Activated CD4-positive, alpha-beta T cell treated with anti-CD3 and anti-CD28 coated beads for 36 hours (primary cell): Measurements from ENCODE around the gene STIM1. TPM values are rescaled to one million over a fixed set of nuclear protein-coding genes. Genes with fewer than 3 reads are reported as not detected.
"Not testable (repeated sequence)": the region's sequence is repeated elsewhere in the genome, so short reads cannot be mapped to it uniquely, and the experiment has no call there.

Experiments used
- ATAC-seq: fragments of 200-7000 bp; cut with Tn5 transposase; one replicate; pipeline ENCODE4 v1.10.0; 2021; ENCODE audit warnings: mild to moderate bottlenecking, moderate library complexity
- CTCF ChIA-PET: fragments of 350-600 bp; sonication (Branson Sonifier 250); formaldehyde crosslinking; loops from one replicate; lab custom pipeline; 2021; ENCODE audit warnings: antibody characterized with exemption; lab: Charles Lee
- POLR2A ChIA-PET: fragments of 350-600 bp; sonication (Branson Sonifier 250); formaldehyde crosslinking; loops from one replicate; lab custom pipeline; 2021; ENCODE audit warnings: antibody characterized with exemption, inconsistent platforms; lab: Charles Lee
- DNase-seq: peaks from one replicate; pipeline ENCODE4 v3.0.0-alpha.2; 2020
- H3K27ac Mint-ChIP-seq: one replicate; pipeline ENCODE4 v1.8.0; 2021; ENCODE audit warnings: mixed read lengths
- H3K27me3 Mint-ChIP-seq: one replicate; pipeline ENCODE4 v1.8.0; 2021; ENCODE audit warnings: mixed read lengths
- H3K36me3 Mint-ChIP-seq: one replicate; pipeline ENCODE4 v1.8.0; 2021; ENCODE audit warnings: low read depth, mixed read lengths
- H3K4me1 Mint-ChIP-seq: one replicate; pipeline ENCODE4 v1.8.0; 2021; ENCODE audit warnings: mixed read lengths
- H3K4me3 Mint-ChIP-seq: one replicate; pipeline ENCODE4 v1.8.0; 2021; ENCODE audit warnings: mild to moderate bottlenecking, moderate library complexity, mixed read lengths
- H3K9me3 Mint-ChIP-seq: one replicate; pipeline ENCODE4 v1.8.0; 2021; ENCODE audit warnings: low read depth, mixed read lengths
- intact Hi-C, 2 experiments: fragments of 100-400 bp; cut with DNase I in 1 of 2; cut with micrococcal nuclease in 1 of 2; formaldehyde crosslinking; loops; one replicate each; pipeline versions ENCODE4 v1.14.2 to v1.15.1; 2022 to 2024; cut with DNase I, micrococcal nuclease
- total RNA-seq, 2 experiments: library from RNA; stranded (reverse); gene quantifications; one replicate each; pipeline ENCODE4 v1.2.3, GENCODE V29; 2021

The STIM1 gene
- total RNA-seq, 2 experiments from 2014 or later: 60.0 to 62.6 TPM

DNA sequence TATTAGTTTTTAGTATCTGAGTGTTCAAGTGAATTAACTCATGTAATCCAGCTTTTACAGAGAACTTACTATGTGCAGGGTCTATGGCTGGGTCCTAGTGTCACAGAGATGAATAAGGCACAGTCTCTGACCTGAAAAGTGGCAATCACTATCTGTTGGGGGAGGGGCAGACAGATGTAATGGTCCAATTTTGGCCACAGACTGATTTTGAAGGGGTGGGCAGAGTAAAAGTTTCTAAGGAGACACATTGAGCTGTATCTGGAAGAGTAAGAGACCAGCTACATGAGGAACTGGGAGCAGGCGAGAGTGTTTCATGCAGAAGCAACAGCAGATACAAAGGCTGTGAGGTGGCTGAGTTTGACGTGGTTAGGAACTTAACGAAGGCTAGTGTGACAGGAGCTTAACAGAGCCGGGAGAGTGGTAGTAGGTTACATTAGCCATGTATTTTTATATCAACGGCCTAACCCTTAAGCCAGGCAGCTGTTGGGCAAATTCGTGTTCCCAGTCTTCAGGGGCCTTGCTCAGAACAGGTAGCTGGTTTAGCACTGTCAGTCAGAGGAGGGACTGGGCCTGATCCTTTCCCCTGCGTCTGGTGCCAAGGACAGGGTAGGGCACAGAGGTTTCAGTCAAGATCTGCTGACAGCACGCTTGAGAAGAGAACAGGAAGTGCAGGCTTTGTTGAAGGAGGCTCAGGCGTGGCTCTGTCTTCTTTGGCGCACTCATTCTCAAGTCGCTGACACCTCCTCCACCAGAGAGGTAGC lies 1.4 kb upstream of the STIM1 start:
- CTCF ChIA-PET: interaction anchor here (0.6 to 11.0 kb wide), 57 partner anchors 11 to 244 kb away, joined by 3 to 299 read pairs (median 6); partner anchors contain the start of gene RHOG
- Mint-ChIP-seq H3K4me1 (peaks cover 50% of the 10 kb centered on the region), H3K9me3 (no peaks in the 10 kb centered on the region), H3K27ac (peak overlapping the region; percentile 99), H3K27me3 (no peaks in the 10 kb centered on the region), H3K36me3 (peaks cover 9% of the 10 kb centered on the region), H3K4me3 (peak overlapping the region; percentile 88)
- DNase-seq: peak; percentile 83
- POLR2A ChIA-PET: interaction anchor here (0.9 to 3.0 kb wide), 15 partner anchors 9 to 243 kb away, joined by 3 to 69 read pairs (median 7); partner anchors contain the start of genes NUP98 and RHOG
- peak; percentile 71 for ATAC-seq
- intact Hi-C loops: loop anchor here (1.0 to 10.0 kb wide), 7 partner anchors 13 to 204 kb away; no protein-coding TSS in a partner anchor

DNA sequence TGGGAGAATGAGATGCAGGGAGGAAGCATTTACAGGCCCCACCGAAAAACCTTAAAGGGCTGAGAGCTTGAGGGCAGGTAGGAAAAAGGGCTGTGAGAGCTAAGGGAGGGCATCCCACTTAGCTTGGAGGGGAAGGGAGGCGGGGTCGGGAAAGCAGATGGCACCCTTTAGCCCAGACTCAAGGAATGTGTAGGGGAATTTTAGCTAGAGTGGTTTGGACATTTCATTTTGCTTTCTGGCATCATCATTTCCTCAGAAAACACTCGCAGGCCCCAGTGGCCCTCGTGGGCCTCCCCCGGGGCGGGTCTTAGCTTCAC lies 846 bp upstream of the STIM1 start:
- POLR2A ChIA-PET: interaction anchor here (0.7 to 3.0 kb wide), 19 partner anchors 8 to 242 kb away, joined by 3 to 69 read pairs (median 4); partner anchors contain the start of genes NUP98 and RHOG
- H3K27ac Mint-ChIP-seq: peak overlapping the region; percentile 99
- ATAC-seq (no peak), DNase-seq (no peak)
- peak overlapping the region; percentile 88 for H3K4me3 Mint-ChIP-seq
- CTCF ChIA-PET: interaction anchor here (0.6 to 11.0 kb wide), 59 partner anchors 10 to 244 kb away, joined by 3 to 299 read pairs (median 6); partner anchors contain the start of gene RHOG
- peaks cover 50% of the 10 kb centered on the region for H3K4me1 Mint-ChIP-seq
- intact Hi-C loops: loop anchor here (1.0 to 10.0 kb wide), 7 partner anchors 13 to 204 kb away; no protein-coding TSS in a partner anchor
- H3K9me3 Mint-ChIP-seq: no peaks in the 10 kb centered on the region
- peaks cover 9% of the 10 kb centered on the region for H3K36me3 Mint-ChIP-seq
- no peaks in the 10 kb centered on the region for H3K27me3 Mint-ChIP-seq

DNA sequence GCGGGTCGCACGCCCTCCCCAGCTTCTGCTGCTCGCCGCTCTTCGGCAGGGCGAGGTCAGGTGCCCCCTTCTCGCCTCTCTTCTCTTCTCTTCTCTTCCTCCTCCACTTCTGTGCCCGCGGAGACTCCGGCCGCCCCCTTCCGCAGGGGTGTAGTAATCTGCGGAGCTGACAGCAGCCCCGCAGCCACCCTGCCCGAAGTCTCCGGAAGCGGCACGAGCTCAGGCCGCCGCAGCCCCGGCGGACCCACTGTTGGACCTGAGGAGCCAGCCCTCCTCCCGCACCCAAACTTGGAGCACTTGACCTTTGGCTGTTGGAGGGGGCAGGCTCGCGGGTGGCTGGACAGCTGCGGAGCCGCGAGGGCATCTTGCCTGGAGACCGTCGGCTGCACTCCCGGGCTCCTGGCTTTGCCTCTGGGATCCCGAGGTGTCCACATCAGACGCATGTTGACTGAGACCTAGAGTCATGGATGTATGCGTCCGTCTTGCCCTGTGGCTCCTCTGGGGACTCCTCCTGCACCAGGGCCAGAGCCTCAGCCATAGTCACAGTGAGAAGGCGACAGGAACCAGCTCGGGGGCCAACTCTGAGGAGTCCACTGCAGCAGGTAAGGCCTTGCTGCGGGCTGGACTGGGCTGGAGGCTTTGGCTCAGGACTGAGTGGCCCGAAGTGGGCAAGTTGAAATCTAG lies 486 bp downstream of the STIM1 start:
- H3K27me3 Mint-ChIP-seq: no peaks in the 10 kb centered on the region
- no peaks in the 10 kb centered on the region for H3K9me3 Mint-ChIP-seq
- ATAC-seq (peak; percentile 1), DNase-seq (peak; percentile 72)
- peaks cover 63% of the 10 kb centered on the region for H3K4me1 Mint-ChIP-seq
- H3K27ac Mint-ChIP-seq: peak overlapping the region; percentile 98
- intact Hi-C loops: loop anchor here (1.0 to 10.0 kb wide), 12 partner anchors 15 to 238 kb away; partner anchors contain the start of genes RRM1 (in 2 of the 2) and NUP98 (in 1 of the 2)
- ChIA-PET CTCF (interaction anchor here (0.9 to 11.0 kb wide), 21 partner anchors 12 to 215 kb away, joined by 3 to 299 read pairs (median 9); partner anchors contain the start of gene RHOG), POLR2A (interaction anchor here (0.6 to 3.0 kb wide), 16 partner anchors 12 to 866 kb away, joined by 3 to 69 read pairs (median 4); partner anchors contain the start of genes NUP98 and RHOG)
- H3K36me3 Mint-ChIP-seq: peaks cover 11% of the 10 kb centered on the region
- peak overlapping the region; percentile 88 for H3K4me3 Mint-ChIP-seq

DNA sequence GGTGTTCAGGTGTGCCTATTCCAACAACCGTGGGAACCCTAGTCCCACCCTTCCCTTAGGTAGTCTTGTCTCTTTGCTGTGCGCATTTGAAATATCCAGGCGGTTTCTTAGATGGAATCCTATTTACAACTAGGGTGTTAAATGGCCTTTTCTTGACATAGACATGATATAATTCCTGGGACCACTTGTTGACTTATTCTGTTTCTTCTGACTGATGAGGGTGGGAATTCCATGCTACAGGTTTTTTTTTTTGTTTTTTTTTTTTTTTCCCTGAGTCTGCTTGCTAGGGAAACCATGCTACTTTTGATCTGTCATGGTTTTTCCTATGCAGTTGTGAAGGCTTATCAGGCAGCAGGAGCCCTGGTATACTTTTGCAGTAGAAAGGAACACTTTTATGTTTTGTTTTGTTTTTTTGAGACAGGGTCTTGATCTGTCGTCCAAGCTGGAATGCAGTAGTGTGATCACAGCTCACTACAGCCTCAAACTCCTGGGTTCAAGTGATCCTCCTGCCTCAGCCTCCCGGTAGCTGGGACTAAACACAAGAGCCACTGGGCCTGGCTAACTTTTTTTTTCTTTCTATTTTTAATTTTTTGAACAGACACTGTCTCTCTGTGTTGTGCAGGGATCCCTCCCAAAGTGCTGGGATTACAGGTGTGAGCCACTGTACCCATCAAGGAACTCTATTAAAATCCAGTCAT lies 1.5 kb downstream of the STIM1 start:
- H3K36me3 Mint-ChIP-seq: peaks cover 15% of the 10 kb centered on the region
- H3K27me3 Mint-ChIP-seq: no peaks in the 10 kb centered on the region
- H3K27ac Mint-ChIP-seq: peak overlapping the region; percentile 98
- intact Hi-C loops: loop anchor here in 1 of 2 experiments (2.0 to 10.0 kb wide), 2 partner anchors 92 to 128 kb away; no protein-coding TSS in a partner anchor
- ChIA-PET CTCF (interaction anchor here (0.7 to 3.6 kb wide), 11 partner anchors 8 to 216 kb away, joined by 3 to 34 read pairs (median 7); partner anchors contain the start of gene RHOG), POLR2A (interaction anchor here (0.5 to 3.0 kb wide), 6 partner anchors 40 to 201 kb away, joined by 3 to 22 read pairs (median 4); no protein-coding TSS in a partner anchor)
- DNase-seq: no peak
- no peak for ATAC-seq
- H3K9me3 Mint-ChIP-seq: no peaks in the 10 kb centered on the region
- H3K4me3 Mint-ChIP-seq: peak overlapping the region; percentile 88
- H3K4me1 Mint-ChIP-seq: peaks cover 73% of the 10 kb centered on the region

DNA sequence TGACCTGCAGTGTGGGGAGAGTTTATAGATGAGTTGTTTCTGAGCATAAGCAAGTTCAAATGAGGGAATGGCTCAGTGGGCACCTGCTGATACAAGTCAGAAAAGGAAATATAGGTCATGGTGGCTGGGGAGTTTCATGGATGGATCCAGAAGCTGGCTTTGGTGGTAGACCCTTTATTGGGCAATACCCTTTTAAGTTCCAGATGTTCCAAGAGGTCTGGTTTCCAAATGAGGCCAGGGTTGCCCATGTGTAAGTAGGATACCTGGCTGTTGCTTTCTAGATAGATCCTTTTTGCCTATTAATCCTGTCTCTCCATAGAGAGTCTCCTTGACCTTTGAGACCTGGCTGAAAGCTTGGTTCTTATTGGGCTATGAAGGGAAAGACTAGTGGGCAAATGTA lies 2.2 kb downstream of the STIM1 start:
- Mint-ChIP-seq H3K27me3 (no peaks in the 10 kb centered on the region), H3K9me3 (no peaks in the 10 kb centered on the region), H3K27ac (peak overlapping the region; percentile 98), H3K4me1 (peaks cover 74% of the 10 kb centered on the region), H3K36me3 (peaks cover 18% of the 10 kb centered on the region), H3K4me3 (peak overlapping the region; percentile 88)
- ATAC-seq (no peak), DNase-seq (no peak)
- POLR2A ChIA-PET: interaction anchor here (0.5 to 1.1 kb wide), 4 partner anchors 40 to 184 kb away, joined by 3 to 5 read pairs (median 3); no protein-coding TSS in a partner anchor
- CTCF ChIA-PET: interaction anchor here (0.7 to 3.6 kb wide), 11 partner anchors 8 to 215 kb away, joined by 3 to 33 read pairs (median 4); partner anchors contain the start of genes NUP98 and RHOG
- intact Hi-C loops: loop anchor here in 1 of 2 experiments (2.0 to 10.0 kb wide), 2 partner anchors 91 to 127 kb away; no protein-coding TSS in a partner anchor

DNA sequence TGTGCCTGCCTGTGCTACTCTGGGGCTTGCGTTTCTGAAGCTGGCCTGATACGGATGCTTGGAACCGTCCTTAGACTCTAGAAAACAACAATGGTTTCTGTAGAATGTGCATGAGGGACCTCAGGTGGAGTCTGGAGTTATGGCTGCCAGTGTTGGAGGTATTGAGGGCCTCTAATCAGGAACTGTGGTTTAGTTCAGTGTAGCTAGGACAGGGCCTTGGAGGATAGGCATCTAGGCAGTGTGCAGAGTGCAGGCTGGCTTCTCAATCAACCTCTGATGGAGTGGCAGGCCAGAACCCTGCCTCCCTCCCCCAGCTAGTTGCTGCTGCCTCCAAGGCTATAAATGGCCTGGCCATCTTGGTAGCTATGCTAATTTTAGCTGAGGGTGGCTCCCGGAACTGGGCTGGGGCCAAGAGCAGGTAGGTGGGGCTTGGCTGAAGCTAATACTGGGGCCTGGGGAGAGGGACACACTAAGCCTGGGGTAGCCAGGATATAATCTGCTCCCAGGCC lies 4.0 kb downstream of the STIM1 start:
- Mint-ChIP-seq H3K27me3 (no peaks in the 10 kb centered on the region), H3K4me1 (peaks cover 67% of the 10 kb centered on the region), H3K36me3 (peaks cover 21% of the 10 kb centered on the region), H3K9me3 (no peaks in the 10 kb centered on the region), H3K4me3 (peak overlapping the region; percentile 88), H3K27ac (peak overlapping the region; percentile 98)
- DNase-seq (peak; percentile 50), ATAC-seq (no peak)
- ChIA-PET CTCF (interaction anchor here (0.7 to 4.0 kb wide), 6 partner anchors 8 to 213 kb away, joined by 3 to 33 read pairs (median 6); no protein-coding TSS in a partner anchor), POLR2A (interaction anchor here (0.6 to 1.2 kb wide), 5 partner anchors 9 to 211 kb away, joined by 3 to 7 read pairs (median 5); no protein-coding TSS in a partner anchor)
- intact Hi-C loops: loop anchor here in 1 of 2 experiments (10.0 kb wide), 1 partner anchor 125 kb away; no protein-coding TSS in a partner anchor

DNA sequence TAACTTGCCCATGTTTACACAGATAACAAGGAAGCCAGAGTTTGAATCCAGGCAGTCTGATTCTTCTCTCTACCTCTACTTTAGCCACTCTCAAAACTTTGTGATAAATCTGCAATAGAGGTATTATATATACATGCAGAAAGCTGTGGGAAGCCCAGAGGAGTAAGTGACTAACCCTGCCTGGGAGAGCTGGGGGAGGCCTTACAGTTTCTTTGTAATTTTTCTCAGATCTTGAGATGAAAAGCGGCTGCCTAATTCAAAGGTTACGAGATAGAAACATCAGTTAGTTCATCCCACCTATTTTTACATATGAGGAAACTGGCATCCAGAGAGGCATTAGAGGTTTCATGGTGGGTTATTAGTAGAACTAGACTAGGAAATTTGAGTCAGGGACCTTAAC lies 4.9 kb downstream of the STIM1 start:
- Mint-ChIP-seq H3K4me1 (peaks cover 73% of the 10 kb centered on the region), H3K9me3 (no peaks in the 10 kb centered on the region), H3K4me3 (peak overlapping the region; percentile 88), H3K27ac (peak overlapping the region; percentile 98), H3K27me3 (no peaks in the 10 kb centered on the region), H3K36me3 (peaks cover 21% of the 10 kb centered on the region)
- DNase-seq (peak; percentile 70), ATAC-seq (peak; percentile 62)
- intact Hi-C loops: loop anchor here in 1 of 2 experiments (1.0 kb wide), 1 partner anchor 60 kb away; no protein-coding TSS in a partner anchor
- ChIA-PET CTCF (interaction anchor here (0.8 to 4.0 kb wide), 3 partner anchors 11 to 212 kb away, joined by 3 to 33 read pairs (median 32); no protein-coding TSS in a partner anchor), POLR2A (interaction anchor here (1.0 to 1.7 kb wide), 3 partner anchors 10 to 110 kb away, joined by 3 to 5 read pairs (median 3); no protein-coding TSS in a partner anchor)

DNA sequence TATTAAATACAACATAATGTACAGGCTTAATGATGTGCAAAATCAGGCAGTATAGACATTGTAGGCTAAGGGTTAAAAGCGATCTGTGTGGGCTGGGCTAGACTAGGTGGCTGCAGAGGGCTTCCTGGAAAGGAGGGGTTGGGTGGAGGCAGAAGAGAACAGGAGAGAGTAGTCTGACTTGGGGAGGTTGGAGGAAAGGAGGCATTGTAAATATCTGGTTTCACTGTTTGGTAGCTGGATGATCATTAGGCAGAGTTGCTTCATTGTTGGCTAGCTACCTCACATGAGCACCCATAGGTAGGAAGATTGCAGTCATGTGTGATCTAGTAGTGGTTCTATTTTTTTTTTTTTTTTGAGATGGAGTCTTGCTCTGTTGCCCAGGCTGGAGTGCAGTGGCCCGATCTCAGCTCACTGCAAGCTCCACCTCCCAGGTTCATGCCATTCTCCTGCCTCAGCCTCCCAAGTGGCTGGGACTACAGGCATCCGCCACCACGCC lies 5.5 kb downstream of the STIM1 start:
- CTCF ChIA-PET: interaction anchor here (0.7 to 4.0 kb wide), 8 partner anchors 10 to 212 kb away, joined by 3 to 33 read pairs (median 4); no protein-coding TSS in a partner anchor

DNA sequence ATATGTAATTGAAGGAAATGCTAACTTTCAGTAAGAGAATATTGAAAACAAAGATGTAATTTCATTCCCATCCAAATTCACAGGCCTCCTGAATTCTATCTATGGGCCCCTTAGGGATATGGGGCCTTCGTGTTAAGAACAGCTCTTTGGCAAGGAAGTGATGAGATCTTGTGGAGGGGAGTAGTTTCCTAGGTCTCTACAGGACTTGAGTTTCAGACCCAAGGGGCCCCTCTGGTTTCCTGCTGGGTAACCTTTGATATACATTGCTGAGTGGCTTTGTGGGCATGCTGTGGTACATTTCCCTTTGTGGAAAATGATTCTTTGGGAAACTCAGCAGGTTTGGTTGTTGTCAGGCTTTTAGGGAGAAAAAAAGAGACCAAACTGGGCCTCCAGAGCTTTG lies 6.2 kb downstream of the STIM1 start:
- peaks cover 86% of the 10 kb centered on the region for H3K4me1 Mint-ChIP-seq
- H3K9me3 Mint-ChIP-seq: no peaks in the 10 kb centered on the region
- ATAC-seq: no peak
- peaks cover 19% of the 10 kb centered on the region for H3K36me3 Mint-ChIP-seq
- H3K4me3 Mint-ChIP-seq: peak overlapping the region; percentile 88
- peak overlapping the region; percentile 98 for H3K27ac Mint-ChIP-seq
- intact Hi-C loops: no loop called here
- CTCF ChIA-PET: interaction anchor here (1.0 to 4.0 kb wide), 6 partner anchors 9 to 211 kb away, joined by 3 to 32 read pairs (median 4); no protein-coding TSS in a partner anchor
- no peaks in the 10 kb centered on the region for H3K27me3 Mint-ChIP-seq
- POLR2A ChIA-PET: interaction anchor here (0.6 to 1.7 kb wide), 3 partner anchors 9 to 234 kb away, joined by 3 to 5 read pairs (median 4); no protein-coding TSS in a partner anchor
- DNase-seq: peak; percentile 51

More for the DNA sequence above, 5.5 kb downstream of the STIM1 start:
- Mint-ChIP-seq H3K4me3 (peak overlapping the region; percentile 88), H3K27ac (peak overlapping the region; percentile 98), H3K36me3 (peaks cover 21% of the 10 kb centered on the region), H3K4me1 (peaks cover 79% of the 10 kb centered on the region)
- intact Hi-C loops: loop anchor here in 1 of 2 experiments (1.0 kb wide), 1 partner anchor 59 kb away; no protein-coding TSS in a partner anchor
- DNase-seq: peak; percentile 61
- peak; percentile 60 for ATAC-seq
- not testable (repeated sequence) for H3K9me3 Mint-ChIP-seq, H3K27me3 Mint-ChIP-seq
- POLR2A ChIA-PET: interaction anchor here (0.6 to 1.7 kb wide), 4 partner anchors 10 to 109 kb away, joined by 3 to 5 read pairs (median 3); no protein-coding TSS in a partner anchor
